Retinal pigment epithelial cell (primary cell): ENCODE measurements around the gene UNC45A.
A peak's percentile ranks its signal among the peaks of the same experiment; 100 is the strongest.

ENCODE experiments used
- DNase-seq: peaks from one replicate; pipeline ENCODE4 v3.0.0-alpha.2; 2010; ENCODE audit warnings: low read depth
- H3K4me3 ChIP-seq: 2 replicates; pipeline ENCODE4 v1.5.1; 2011; ENCODE audit warnings: mild to moderate bottlenecking, low read length, control low read depth, moderate library complexity
- CTCF ChIP-seq: conservative IDR thresholded peaks from 2 replicates; pipeline ENCODE4 v1.5.1; 2011; ENCODE audit warnings: low read depth, low read length, control low read depth, inconsistent platforms

Gene UNC45A

GRCh38 chr15:90948506-90948905 is 13.4 kb downstream of the UNC45A start:
- H3K4me3 ChIP-seq, result no peak overlapping the region
- no peak for DNase-seq
- TF ChIP-seq CTCF, result no peak

DNA sequence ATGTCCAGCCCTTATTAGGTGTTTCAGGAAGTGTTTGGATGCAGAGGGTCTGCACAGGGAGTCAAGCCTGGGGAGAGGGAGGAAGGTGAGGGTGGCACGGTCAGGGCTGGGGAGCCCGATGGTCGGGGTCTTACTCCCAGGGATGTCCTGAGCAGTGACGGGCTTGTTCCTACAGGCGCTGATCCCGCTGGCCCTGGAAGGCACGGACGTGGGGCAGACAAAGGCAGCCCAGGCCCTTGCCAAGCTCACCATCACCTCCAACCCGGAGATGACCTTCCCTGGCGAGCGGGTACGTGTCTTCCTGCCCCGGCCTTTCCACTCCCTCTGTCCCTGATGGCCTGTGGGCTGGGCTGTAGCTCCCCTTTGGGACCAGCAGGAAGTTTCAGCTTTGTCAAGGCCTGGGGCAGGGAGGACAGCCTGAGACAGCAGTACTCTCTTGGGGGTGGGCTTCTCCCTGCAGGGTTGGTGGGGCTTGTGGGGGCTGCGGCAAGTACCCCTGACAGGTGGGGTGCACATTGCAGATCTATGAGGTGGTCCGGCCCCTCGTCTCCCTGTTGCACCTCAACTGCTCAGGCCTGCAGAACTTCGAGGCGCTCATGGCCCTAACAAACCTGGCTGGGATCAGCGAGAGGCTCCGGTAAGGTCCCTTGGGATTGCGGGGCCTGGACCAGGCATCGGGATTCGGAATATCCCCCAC is 15.0 kb downstream of the UNC45A start:
- no peak overlapping the region for H3K4me3 ChIP-seq
- DNase-seq, result no peak
- no peak for TF ChIP-seq CTCF

GRCh38 chr15:90950676-90951075 is 15.6 kb downstream of the UNC45A start:
- DNase-seq, result no peak
- no peak overlapping the region for H3K4me3 ChIP-seq
- no peak for TF ChIP-seq CTCF

- DNase-seq, result no peak
- H3K4me3 ChIP-seq, result no peak overlapping the region
- TF ChIP-seq CTCF, result no peak
Measured at GRCh38 chr15:90952901-90953677, 18.0 kb downstream of the UNC45A start.

DNA sequence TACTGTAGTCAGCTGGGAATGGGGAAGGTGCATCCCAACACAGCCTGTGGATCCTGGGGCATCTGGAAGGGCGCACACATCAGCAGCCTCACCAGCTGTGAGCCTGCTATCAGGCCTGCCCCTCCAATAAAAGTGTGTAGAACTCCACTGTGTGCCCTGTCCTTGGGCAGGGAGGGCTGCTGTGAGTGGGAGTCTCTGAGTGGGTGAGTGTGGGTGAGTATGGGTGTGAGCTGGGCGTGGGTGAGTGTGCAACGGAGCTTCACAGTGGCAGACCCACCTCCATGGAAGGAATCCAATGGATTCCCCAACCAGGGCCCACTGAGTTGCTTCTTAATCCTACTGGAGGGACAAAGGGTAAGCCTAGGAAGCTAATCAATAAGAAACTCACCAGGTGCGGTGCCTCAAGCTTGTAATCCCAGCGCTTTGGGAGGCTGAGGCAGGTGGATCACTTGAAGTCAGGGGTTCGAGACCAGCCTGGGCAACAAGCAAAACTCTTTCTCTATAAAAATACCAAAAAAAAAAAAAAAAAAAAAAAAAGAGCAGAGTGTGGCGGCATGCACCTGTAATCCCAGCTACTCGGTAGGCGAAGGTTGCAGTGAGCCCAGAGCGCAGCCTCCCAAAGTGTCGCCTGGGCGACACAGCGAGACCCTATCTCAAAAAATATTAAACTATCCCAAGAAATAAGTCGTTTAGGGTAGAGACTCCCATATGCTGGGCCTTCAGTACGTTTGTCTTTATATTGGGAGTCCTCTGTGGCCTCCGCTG is 19.0 kb downstream of the UNC45A start:
- TF ChIP-seq CTCF, result no peak
- no peak for DNase-seq
- H3K4me3 ChIP-seq, result peak overlapping the region; percentile 75

- peak within 1 kb of the TSS; percentile 75 for H3K4me3 ChIP-seq
- TF ChIP-seq CTCF, result no peak
- peak; percentile 85 for DNase-seq
Measured at GRCh38 chr15:90954712-90955623, 19.9 kb downstream of the UNC45A start, which contains the start of gene RCCD1. Gene RCCD1 (plus strand): TSS chr15:90954884. CDS start chr15:90956735, 1,851 bp downstream.
